Suprapubic skin (tissue), 4 donors: ENCODE results near the gene CASTOR1. TPM values are rescaled to one million over a fixed set of nuclear protein-coding genes. Genes with fewer than 3 reads are reported as not detected.

ENCODE experiments used
- DNase-seq, 2 donors: peaks; one replicate each; pipeline ENCODE4 v3.0.0-alpha.2; 2019; ENCODE audit warnings: low spot score in 2 of 2
- H3K27ac ChIP-seq: fragments of 200-600 bp; sonication (generic); one replicate; pipeline ENCODE4 v1.5.1; 2019
- H3K27me3 ChIP-seq: fragments of 200-600 bp; sonication (generic); one replicate; pipeline ENCODE4 v1.5.1; 2019
- H3K36me3 ChIP-seq: fragments of 200-600 bp; sonication (generic); one replicate; pipeline ENCODE4 v1.5.1; 2019
- H3K4me1 ChIP-seq: fragments of 200-600 bp; sonication (generic); one replicate; pipeline ENCODE4 v1.5.1; 2019
- H3K4me3 ChIP-seq: fragments of 200-600 bp; sonication (generic); one replicate; pipeline ENCODE4 v1.5.1; 2019; ENCODE audit warnings: mild to moderate bottlenecking
- H3K9me3 ChIP-seq: fragments of 200-600 bp; sonication (generic); one replicate; pipeline ENCODE4 v1.5.1; 2019
- EP300 ChIP-seq: sonication (generic); formaldehyde crosslinking; IDR thresholded peaks from one replicate; pipeline ENCODE4 v1.6.1; 2017; ENCODE audit warnings: antibody characterized with exemption
- POLR2A ChIP-seq, 2 donors: fragments of 450-650 bp; IDR thresholded peaks; one replicate each; pipeline ENCODE4 v1.6.1; 2017; ENCODE audit warnings: antibody characterized with exemption in 2 of 2, mild to moderate bottlenecking in 2 of 2, moderate library complexity in 2 of 2
- POLR2AphosphoS5 ChIP-seq, 3 donors: sonication (generic); formaldehyde crosslinking; IDR thresholded peaks; one replicate each; pipeline ENCODE4 v1.6.1; 2017; ENCODE audit warnings: antibody characterized with exemption in 3 of 3
- WGBS: methylation state at CpG from one replicate; pipeline ENCODE4 v1.1.5; 2018; 5-methylcytosine and 5-hydroxymethylcytosine counted together
- total RNA-seq, 4 donors: library from RNA; depleted of rRNA; stranded (reverse); fragments of >200 nt; gene quantifications; one replicate each; pipeline ENCODE4 v1.1.0, GENCODE V29; 2016
- TF ChIP-seq, protein P1 (sequence below), 2 donors: fragments of 200-600 bp in 1 of 2; fragments of 450-650 bp in 1 of 2; sonication (generic) in 1 of 2; IDR thresholded peaks; one replicate each; pipeline ENCODE4 v1.5.1; 2016 to 2019; ENCODE audit warnings: antibody characterized with exemption in 2 of 2, mild to moderate bottlenecking in 1 of 2, moderate library complexity in 1 of 2

Gene CASTOR1
- total RNA-seq, 4 donors from 2014 or later = 16.3 to 22.8 (median 20.6) TPM

DNA sequence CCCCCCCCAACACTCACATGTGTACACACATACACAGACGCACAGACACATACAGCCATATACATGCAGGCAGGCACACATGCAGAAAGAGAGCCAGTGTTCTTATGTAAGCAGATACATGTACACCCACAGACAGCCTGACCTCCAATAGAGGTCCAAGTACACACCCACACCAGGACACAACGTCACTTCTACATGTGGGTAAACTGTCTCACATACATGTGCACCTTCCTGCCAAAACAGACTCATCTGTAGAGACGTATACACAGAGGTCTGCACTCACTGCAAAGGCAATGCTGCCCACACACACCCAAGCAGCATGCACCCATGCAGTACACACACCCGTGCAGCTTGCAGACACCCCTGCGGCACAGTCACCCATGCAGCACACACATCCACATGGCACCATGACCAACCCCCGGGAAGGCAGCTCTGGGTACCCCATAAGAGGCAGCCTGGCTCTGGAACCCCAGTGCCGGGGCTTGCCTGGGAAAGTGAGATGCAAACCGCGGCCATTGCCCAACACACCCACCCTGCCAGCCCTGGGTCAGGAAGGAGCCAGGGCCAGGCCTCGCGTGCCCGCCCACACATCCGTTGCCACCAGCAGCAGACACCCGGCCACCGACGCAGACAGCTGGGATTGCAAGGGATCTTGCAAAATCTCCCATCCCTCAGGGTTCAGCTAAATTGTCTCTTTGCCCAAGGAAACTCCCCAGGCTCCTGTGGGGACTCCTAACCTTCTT lies 10.1 kb downstream of the CASTOR1 start:
- H3K27ac ChIP-seq = no peak overlapping the region
- no peaks in the 10 kb centered on the region for H3K27me3 ChIP-seq
- peaks cover 38% of the 10 kb centered on the region for H3K4me1 ChIP-seq
- TF ChIP-seq, protein P1, sequence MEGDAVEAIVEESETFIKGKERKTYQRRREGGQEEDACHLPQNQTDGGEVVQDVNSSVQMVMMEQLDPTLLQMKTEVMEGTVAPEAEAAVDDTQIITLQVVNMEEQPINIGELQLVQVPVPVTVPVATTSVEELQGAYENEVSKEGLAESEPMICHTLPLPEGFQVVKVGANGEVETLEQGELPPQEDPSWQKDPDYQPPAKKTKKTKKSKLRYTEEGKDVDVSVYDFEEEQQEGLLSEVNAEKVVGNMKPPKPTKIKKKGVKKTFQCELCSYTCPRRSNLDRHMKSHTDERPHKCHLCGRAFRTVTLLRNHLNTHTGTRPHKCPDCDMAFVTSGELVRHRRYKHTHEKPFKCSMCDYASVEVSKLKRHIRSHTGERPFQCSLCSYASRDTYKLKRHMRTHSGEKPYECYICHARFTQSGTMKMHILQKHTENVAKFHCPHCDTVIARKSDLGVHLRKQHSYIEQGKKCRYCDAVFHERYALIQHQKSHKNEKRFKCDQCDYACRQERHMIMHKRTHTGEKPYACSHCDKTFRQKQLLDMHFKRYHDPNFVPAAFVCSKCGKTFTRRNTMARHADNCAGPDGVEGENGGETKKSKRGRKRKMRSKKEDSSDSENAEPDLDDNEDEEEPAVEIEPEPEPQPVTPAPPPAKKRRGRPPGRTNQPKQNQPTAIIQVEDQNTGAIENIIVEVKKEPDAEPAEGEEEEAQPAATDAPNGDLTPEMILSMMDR (IDR thresholded peaks at IDR 0.05) = no peak
- no peak for TF ChIP-seq EP300
- TF ChIP-seq POLR2AphosphoS5 (IDR thresholded peaks at IDR 0.05) = no peak
- TF ChIP-seq POLR2A (IDR thresholded peaks at IDR 0.05) = no peak
- no peaks in the 10 kb centered on the region for H3K9me3 ChIP-seq
- 45% methylated on average over 16 of the region's 16 CpGs for WGBS
- peaks cover 8% of the 10 kb centered on the region for H3K36me3 ChIP-seq
- DNase-seq = no peak
- no peak overlapping the region for H3K4me3 ChIP-seq

- no peak for DNase-seq
- 30% methylated on average over 14 of the region's 14 CpGs for whole genome bisulfite sequencing
- Histone ChIP-seq H3K36me3 (no peaks in the 10 kb centered on the region), H3K27ac (peak overlapping the region; percentile 66), H3K4me3 (no peak overlapping the region), H3K27me3 (no peaks in the 10 kb centered on the region), H3K9me3 (no peaks in the 10 kb centered on the region), H3K4me1 (peaks cover 49% of the 10 kb centered on the region)
- TF ChIP-seq, protein P1 (IDR thresholded peaks at IDR 0.05) = no peak
- TF ChIP-seq EP300 (no peak), POLR2AphosphoS5 (IDR thresholded peaks at IDR 0.05) (no peak)
Measured at GRCh38 chr22:30277547-30278344, 11.6 kb downstream of the CASTOR1 start.

DNA sequence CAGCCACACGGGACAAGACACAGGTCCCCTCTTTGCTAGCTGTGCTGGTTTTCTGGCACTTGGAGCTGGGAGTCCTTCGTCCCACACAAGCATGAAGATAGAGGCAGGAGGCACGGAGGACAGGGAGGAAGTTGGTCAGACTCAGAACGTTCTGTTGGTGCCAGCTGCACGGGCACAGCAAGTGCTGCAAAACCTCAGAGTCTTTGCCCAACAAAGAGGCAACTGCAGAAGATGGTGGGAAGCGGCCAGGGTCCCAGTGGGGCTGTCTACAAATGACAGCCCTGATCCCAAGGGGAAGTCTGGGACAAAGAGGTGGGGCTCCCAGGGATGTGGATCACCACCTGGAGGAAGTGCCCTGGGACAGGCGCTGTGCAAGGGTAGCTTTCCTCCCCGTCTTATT lies 13.3 kb downstream of the CASTOR1 start:
- Histone ChIP-seq H3K9me3 (no peaks in the 10 kb centered on the region), H3K4me1 (peaks cover 45% of the 10 kb centered on the region), H3K27me3 (no peaks in the 10 kb centered on the region), H3K4me3 (no peak overlapping the region), H3K36me3 (no peaks in the 10 kb centered on the region), H3K27ac (no peak overlapping the region)
- 80% methylated on average over 6 of the region's 8 CpGs for WGBS
- TF ChIP-seq EP300 = no peak
- TF ChIP-seq POLR2AphosphoS5 (IDR thresholded peaks at IDR 0.05) = no peak
- no peak for TF ChIP-seq POLR2A (IDR thresholded peaks at IDR 0.05)
- TF ChIP-seq, protein P1 (IDR thresholded peaks at IDR 0.05) = no peak
- no peak for DNase-seq

- H3K9me3 ChIP-seq = no peaks in the 10 kb centered on the region
- peaks cover 45% of the 10 kb centered on the region for H3K4me1 ChIP-seq
- H3K4me3 ChIP-seq = no peak overlapping the region
- no peaks in the 10 kb centered on the region for H3K36me3 ChIP-seq
- H3K27ac ChIP-seq = no peak overlapping the region
- no peak for DNase-seq
- WGBS = 73% methylated on average over 3 of the region's 8 CpGs
- H3K27me3 ChIP-seq = no peaks in the 10 kb centered on the region
- TF ChIP-seq, protein P1 (IDR thresholded peaks at IDR 0.05) = no peak
- TF ChIP-seq POLR2A (IDR thresholded peaks at IDR 0.05) (no peak), POLR2AphosphoS5 (IDR thresholded peaks at IDR 0.05) (no peak)
Measured at GRCh38 chr22:30275625-30276024, 13.7 kb downstream of the CASTOR1 start.

DNA sequence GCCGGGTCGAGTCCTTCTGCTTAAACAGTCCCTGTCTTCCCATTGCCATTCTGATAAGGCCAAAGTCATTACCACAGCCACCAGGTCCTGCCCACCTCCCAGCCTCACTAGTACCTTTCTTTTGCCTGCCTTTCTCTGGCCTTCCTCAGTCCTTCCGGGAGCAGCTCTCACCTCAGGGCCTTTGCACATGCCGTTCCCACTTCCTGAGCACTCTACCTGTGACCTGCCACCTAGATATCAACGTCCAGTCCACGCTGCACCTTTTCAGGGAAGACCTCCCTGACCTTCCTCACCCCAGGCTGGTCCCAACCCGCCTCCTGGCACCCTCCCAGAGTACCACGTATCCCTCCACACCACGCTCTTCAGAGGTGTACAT lies 14.9 kb downstream of the CASTOR1 start:
- TF ChIP-seq EP300 = no peak
- no peak for TF ChIP-seq POLR2A (IDR thresholded peaks at IDR 0.05)
- TF ChIP-seq, protein P1 (IDR thresholded peaks at IDR 0.05) = no peak
- no peak for TF ChIP-seq POLR2AphosphoS5 (IDR thresholded peaks at IDR 0.05)
- 65% methylated on average over 9 of the region's 9 CpGs for WGBS
- DNase-seq = no peak
- H3K36me3 ChIP-seq = no peaks in the 10 kb centered on the region
- no peak overlapping the region for H3K4me3 ChIP-seq
- H3K9me3 ChIP-seq = no peaks in the 10 kb centered on the region
- peaks cover 41% of the 10 kb centered on the region for H3K4me1 ChIP-seq
- no peak overlapping the region for H3K27ac ChIP-seq
- H3K27me3 ChIP-seq = no peaks in the 10 kb centered on the region
